ENCODE measurements around the gene C11orf52.

The C11orf52 gene

GRCh38 chr11:111923351-111923788, 4.7 kb downstream of the C11orf52 start:
- no peak for TF ChIP-seq ZNF416 (tag by site-specific recombination; IDR thresholded peaks at IDR 0.05)
- TF ChIP-seq, protein P1, sequence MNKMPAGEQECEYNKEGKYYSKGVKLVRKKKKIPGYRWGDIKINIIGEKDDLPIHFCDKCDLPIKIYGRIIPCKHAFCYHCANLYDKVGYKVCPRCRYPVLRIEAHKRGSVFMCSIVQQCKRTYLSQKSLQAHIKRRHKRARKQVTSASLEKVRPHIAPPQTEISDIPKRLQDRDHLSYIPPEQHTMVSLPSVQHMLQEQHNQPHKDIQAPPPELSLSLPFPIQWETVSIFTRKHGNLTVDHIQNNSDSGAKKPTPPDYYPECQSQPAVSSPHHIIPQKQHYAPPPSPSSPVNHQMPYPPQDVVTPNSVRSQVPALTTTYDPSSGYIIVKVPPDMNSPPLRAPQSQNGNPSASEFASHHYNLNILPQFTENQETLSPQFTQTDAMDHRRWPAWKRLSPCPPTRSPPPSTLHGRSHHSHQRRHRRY (tag by site-specific recombination; IDR thresholded peaks at IDR 0.05), result no peak
- no peak for TF ChIP-seq ZFP37 (tag by site-specific recombination; IDR thresholded peaks at IDR 0.05)
- TF ChIP-seq SP7 (tag by site-specific recombination; IDR thresholded peaks at IDR 0.05), result no peak
- TF ChIP-seq ZNF138 (tag by site-specific recombination; IDR thresholded peaks at IDR 0.05; ENCODE audit: borderline replicate concordance), result no peak
- TF ChIP-seq, protein P2, sequence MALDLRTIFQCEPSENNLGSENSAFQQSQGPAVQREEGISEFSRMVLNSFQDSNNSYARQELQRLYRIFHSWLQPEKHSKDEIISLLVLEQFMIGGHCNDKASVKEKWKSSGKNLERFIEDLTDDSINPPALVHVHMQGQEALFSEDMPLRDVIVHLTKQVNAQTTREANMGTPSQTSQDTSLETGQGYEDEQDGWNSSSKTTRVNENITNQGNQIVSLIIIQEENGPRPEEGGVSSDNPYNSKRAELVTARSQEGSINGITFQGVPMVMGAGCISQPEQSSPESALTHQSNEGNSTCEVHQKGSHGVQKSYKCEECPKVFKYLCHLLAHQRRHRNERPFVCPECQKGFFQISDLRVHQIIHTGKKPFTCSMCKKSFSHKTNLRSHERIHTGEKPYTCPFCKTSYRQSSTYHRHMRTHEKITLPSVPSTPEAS (tag by site-specific recombination; IDR thresholded peaks at IDR 0.05), result no peak
- no peak for TF ChIP-seq ZNF521 (tag by site-specific recombination; IDR thresholded peaks at IDR 0.05)
- TF ChIP-seq ZNF433 (tag by site-specific recombination; IDR thresholded peaks at IDR 0.05; ENCODE audit: low read depth), result no peak
- TF ChIP-seq, protein P3, sequence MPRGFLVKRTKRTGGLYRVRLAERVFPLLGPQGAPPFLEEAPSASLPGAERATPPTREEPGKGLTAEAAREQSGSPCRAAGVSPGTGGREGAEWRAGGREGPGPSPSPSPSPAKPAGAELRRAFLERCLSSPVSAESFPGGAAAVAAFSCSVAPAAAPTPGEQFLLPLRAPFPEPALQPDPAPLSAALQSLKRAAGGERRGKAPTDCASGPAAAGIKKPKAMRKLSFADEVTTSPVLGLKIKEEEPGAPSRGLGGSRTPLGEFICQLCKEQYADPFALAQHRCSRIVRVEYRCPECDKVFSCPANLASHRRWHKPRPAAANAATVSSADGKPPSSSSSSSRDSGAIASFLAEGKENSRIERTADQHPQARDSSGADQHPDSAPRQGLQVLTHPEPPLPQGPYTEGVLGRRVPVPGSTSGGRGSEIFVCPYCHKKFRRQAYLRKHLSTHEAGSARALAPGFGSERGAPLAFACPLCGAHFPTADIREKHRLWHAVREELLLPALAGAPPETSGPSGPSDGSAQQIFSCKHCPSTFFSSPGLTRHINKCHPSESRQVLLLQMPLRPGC (tag by site-specific recombination; IDR thresholded peaks at IDR 0.05), result no peak
- TF ChIP-seq ZNF394 (tag by site-specific recombination; IDR thresholded peaks at IDR 0.05; ENCODE audit: borderline replicate concordance), result no peak
- no peak for TF ChIP-seq ZNF202 (tag by site-specific recombination; IDR thresholded peaks at IDR 0.05; ENCODE audit: borderline replicate concordance)
- TF ChIP-seq ZNF768 (tag by site-specific recombination; IDR thresholded peaks at IDR 0.05), result no peak
- no peak for TF ChIP-seq ZNF561 (tag by site-specific recombination; IDR thresholded peaks at IDR 0.05; ENCODE audit: borderline replicate concordance)
- Histone ChIP-seq H3K27ac (ENCODE audit: extremely low read depth, low read depth, low read length) (no peak overlapping the region; the same call in 1 of the 2 replicates), H3K36me3 (ENCODE audit: control insufficient read depth in 2 of 2, insufficient read depth in 1 of 2, low read length in 2 of 2) (no peaks in the 10 kb centered on the region), H3K4me3 (ENCODE audit: low read depth, low read length) (no peak overlapping the region), H3K4me1 (ENCODE audit: control insufficient read depth, insufficient read depth, low read length) (no peaks in the 10 kb centered on the region), H3K9me3 (ENCODE audit: control insufficient read depth, insufficient read depth, low read depth, low read length) (no peaks in the 10 kb centered on the region)
- ChIA-PET POLR2A (interaction anchor here (1.5 kb wide), 1 partner anchor 53 kb away, joined by 3 read pairs; no protein-coding TSS in a partner anchor), CTCF (interaction anchor here (0.6 to 1.0 kb wide), 2 partner anchors 13 to 59 kb away, joined by 3 to 7 read pairs; no protein-coding TSS in a partner anchor)

GRCh38 chr11:111923951-111924350, 5.2 kb downstream of the C11orf52 start:
- Histone ChIP-seq H3K4me1 (ENCODE audit: control insufficient read depth, insufficient read depth, low read length) (no peaks in the 10 kb centered on the region), H3K4me3 (ENCODE audit: low read depth, low read length) (no peak overlapping the region), H3K36me3 (ENCODE audit: control insufficient read depth in 2 of 2, insufficient read depth in 1 of 2, low read length in 2 of 2) (no peaks in the 10 kb centered on the region), H3K27ac (ENCODE audit: extremely low read depth, low read depth, low read length) (no peak overlapping the region), H3K9me3 (ENCODE audit: control insufficient read depth, insufficient read depth, low read depth, low read length) (no peaks in the 10 kb centered on the region)
- peak; percentile 43; the same call in 1 of the 2 replicates for TF ChIP-seq ZBTB20 (tag by site-specific recombination; IDR thresholded peaks at IDR 0.05)
- TF ChIP-seq ZNF629 (tag by site-specific recombination; IDR thresholded peaks at IDR 0.05), result no peak
- POLR2A ChIA-PET, result interaction anchor here (1.5 kb wide), 1 partner anchor 53 kb away, joined by 3 read pairs; no protein-coding TSS in a partner anchor
- CTCF ChIA-PET, result interaction anchor here (0.6 to 1.0 kb wide), 3 partner anchors 12 to 77 kb away, joined by 3 to 7 read pairs (median 4); no protein-coding TSS in a partner anchor

- Histone ChIP-seq H3K9me3 (ENCODE audit: control insufficient read depth, insufficient read depth, low read depth, low read length) (no peaks in the 10 kb centered on the region), H3K4me3 (ENCODE audit: low read depth, low read length) (no peak overlapping the region), H3K27ac (ENCODE audit: extremely low read depth, low read depth, low read length) (no peak overlapping the region), H3K36me3 (ENCODE audit: control insufficient read depth in 2 of 2, insufficient read depth in 1 of 2, low read length in 2 of 2) (no peaks in the 10 kb centered on the region), H3K4me1 (ENCODE audit: control insufficient read depth, insufficient read depth, low read length) (no peaks in the 10 kb centered on the region)
- CTCF ChIA-PET, result interaction anchor here (1.7 kb wide), 2 partner anchors 8 to 56 kb away, joined by 8 to 13 read pairs; partner anchors contain the start of gene C11orf52
- POLR2A ChIA-PET, result interaction anchor here (1.1 to 1.9 kb wide), 5 partner anchors 7 to 55 kb away, joined by 3 to 18 read pairs (median 15); partner anchors contain the start of genes ALG9, C11orf52 and DIXDC1
- no peak for TF ChIP-seq OSR2 (tag by site-specific recombination; IDR thresholded peaks at IDR 0.05)
- no peak for TF ChIP-seq ZNF214 (tag by site-specific recombination; IDR thresholded peaks at IDR 0.05; ENCODE audit: borderline replicate concordance)
- no peak for TF ChIP-seq SALL2 (tag by site-specific recombination; IDR thresholded peaks at IDR 0.05; ENCODE audit: borderline replicate concordance)
- TF ChIP-seq, protein P4, sequence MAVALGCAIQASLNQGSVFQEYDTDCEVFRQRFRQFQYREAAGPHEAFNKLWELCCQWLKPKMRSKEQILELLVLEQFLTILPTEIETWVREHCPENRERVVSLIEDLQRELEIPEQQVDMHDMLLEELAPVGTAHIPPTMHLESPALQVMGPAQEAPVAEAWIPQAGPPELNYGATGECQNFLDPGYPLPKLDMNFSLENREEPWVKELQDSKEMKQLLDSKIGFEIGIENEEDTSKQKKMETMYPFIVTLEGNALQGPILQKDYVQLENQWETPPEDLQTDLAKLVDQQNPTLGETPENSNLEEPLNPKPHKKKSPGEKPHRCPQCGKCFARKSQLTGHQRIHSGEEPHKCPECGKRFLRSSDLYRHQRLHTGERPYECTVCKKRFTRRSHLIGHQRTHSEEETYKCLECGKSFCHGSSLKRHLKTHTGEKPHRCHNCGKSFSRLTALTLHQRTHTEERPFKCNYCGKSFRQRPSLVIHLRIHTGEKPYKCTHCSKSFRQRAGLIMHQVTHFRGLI (tag by site-specific recombination; IDR thresholded peaks at IDR 0.05), result no peak
- no peak for TF ChIP-seq HIC1 (tag by site-specific recombination; IDR thresholded peaks at IDR 0.05)
- no peak for TF ChIP-seq ZNF501 (tag by site-specific recombination; IDR thresholded peaks at IDR 0.05)
These were observed 7.2 kb downstream of the C11orf52 start for GRCh38 chr11:111925953-111926352.

All from HEK293 (cell line).